8988T (cell line): ENCODE results near the gene TSACC.
"Not testable (repeated sequence)": the region's sequence is repeated elsewhere in the genome, so short reads cannot be mapped to it uniquely, and the experiment has no call there.

Experiments
- DNase-seq: peaks from one replicate; pipeline ENCODE4 v3.0.0; 2011

The TSACC gene

DNA sequence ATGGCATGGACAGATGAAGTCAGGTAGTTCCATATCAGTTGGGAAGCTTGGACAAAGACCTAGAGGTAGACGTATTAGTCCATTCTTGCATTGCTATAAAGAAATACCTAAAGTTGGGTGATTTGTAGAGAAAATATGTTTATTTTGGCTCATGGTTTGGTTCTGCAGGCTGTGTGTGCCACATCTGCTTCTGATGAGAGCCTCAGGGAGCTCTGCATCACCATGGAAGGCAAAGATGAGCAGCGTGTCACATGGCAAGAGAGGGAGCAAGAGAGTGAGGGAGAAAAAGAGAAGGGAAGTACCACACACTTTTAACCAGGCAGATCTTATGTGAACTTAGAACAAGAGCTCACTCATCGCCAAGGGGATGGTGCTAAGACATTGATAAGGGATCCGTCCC is 9.0 kb downstream of the TSACC start:
- DNase-seq: no peak

DNA sequence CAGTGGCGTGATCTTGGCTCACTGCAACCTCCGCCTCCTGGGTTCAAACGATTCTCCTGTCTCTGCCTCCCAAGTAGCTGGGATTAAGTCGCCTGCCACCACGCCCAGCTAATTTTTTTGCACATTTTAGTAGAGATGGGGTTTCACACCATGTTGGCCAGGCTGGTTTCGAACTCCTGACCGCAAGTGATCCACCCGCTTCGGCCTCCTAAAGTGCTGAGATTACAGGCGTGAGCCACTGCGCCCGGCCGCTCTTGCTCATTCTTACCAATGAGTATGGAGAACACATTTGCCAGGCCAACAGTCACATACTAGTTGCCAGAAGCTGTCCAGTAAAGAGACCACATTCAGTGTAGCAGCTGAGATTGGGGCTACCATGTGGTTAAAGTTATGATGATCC is 14.2 kb downstream of the TSACC start:
- not testable (repeated sequence) for DNase-seq

DNA sequence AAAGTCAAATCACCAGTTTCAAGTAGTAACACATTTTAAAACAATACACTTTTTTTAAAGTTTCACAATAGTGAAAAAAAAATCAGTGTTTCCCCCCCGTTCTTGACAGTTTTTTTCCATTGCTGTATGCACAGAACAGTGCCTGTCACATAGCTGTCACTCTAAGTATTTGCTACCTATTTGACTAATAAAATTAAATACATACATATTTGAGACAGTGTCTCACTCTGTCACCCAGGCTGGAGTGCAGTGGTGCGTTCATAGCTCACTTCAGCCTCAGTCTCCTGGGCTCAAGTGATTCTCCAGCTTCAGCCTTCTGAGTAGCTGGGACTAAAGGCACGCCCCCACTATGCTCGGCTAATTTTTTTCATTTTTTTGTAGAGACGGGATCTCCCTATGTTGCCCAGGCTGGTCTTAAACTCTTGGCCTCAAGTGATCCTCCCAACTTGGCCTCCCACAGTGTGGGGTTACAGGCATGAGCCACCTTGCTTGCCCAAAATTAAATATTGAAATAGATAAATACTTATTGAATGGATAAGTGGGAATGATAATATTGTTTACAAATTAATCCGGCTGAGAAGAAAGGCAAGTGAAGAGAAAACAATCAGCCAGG is 18.0 kb downstream of the TSACC start:
- DNase-seq: no peak

DNA sequence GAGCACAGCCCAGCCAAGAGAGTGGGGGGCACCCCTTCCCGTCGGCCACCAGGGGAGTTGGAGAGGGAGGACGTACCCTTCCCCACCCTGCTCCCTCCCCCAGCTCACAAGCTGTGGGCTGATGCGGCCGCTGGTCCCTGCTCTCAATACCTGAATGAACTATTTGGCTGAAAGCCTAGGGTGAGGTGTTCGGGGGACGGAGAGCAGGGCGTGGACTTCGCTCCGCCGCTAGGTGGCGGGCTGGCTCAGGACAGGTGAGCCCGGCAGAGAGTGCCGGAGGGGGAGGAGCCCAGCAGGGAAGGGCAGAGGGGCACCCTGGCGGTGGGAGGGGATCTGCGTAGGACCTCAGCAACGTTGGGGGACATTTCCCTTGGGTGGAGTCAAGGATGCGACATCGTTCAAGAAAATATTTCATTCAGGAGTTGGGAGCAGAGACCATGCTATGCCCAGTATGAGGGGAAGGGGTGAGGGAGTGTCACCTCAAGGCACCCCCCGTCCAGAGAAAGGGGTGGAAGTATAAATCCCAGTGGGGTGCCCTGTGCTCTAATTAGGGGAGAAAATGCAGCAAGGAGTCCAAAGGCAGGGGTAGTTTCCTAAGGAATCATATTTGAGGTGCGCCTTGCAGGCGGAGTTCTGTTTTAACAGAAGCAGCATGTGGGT is 18.7 kb downstream of the TSACC start:
- peak; percentile 82 for DNase-seq

DNA sequence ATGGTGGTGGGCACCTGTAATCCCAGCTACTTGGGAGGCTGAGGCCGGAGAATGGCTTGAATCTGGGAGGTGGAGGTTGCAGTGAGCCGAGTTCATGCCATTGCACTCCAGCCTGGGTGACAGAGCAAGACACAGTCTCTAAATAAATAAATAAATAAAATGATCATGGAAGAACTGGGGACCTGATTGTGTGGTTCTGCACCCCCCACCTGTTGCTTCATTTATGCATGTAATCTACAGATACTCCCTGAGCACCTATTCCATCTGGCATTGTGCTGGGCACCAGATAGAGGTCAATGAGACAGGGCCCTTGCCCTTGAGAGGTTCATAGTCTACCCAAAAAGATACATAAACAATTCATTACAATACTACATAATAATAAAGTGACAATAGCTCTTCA is 19.7 kb downstream of the TSACC start:
- DNase-seq: no peak

DNA sequence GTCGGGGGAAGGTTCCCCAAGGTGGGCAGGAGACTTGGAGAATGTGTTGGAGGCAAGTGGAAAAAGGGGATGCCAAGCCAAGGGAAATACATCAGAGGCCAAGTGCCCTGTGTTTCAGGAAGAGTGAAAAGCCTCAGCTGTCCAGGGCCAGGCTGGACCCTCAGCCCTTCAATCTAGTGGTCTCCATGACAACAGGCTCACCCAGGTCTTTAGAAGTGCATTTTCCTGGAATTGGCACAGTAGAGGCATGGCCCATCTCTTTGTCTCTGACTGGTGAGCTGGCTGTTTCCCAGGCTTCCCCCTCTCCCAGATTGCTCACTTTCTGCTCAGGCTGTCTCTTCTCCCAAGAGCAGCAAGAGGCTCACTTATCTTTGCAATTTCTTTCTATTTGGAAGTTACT is 20.3 kb downstream of the TSACC start:
- no peak for DNase-seq

DNA sequence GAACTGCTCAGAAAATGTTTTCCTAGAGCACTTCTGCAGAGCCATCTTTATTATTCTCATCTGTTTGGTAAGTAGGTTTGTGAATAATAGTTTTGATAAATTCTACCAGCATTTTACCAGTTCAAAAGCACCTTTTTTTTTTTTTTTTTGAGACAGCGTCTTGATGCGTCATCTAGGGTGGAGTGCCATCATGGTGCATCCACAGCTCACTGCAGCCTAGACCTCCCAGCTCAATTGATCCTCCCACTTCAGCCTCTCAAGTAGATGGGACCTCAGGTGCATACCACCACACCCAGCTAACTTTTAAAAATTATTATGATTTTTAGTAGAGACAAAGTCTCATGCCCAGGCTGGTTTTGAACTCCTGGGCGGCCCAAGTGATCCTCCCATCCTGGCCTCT is 20.9 kb downstream of the TSACC start:
- no peak for DNase-seq

DNA sequence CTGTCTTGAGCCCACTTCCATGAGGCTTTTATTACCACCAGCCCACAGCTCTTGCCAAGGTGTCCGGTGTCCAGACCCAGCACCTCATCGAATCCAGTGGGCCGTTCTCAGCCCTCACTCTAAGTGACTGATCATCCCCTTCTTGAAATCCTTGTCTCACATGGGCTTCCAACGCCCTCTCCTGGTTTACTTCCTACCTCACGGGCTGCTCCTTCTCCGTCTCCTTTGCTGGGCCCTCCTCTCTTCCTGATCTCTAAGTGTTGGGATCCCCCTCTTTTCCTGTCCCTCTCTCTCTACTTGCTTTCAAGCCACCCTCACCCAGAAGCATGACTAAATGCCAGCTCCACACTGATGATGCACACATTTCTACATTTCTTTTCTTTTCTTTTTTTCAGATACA is 21.6 kb downstream of the TSACC start:
- no peak for DNase-seq

DNA sequence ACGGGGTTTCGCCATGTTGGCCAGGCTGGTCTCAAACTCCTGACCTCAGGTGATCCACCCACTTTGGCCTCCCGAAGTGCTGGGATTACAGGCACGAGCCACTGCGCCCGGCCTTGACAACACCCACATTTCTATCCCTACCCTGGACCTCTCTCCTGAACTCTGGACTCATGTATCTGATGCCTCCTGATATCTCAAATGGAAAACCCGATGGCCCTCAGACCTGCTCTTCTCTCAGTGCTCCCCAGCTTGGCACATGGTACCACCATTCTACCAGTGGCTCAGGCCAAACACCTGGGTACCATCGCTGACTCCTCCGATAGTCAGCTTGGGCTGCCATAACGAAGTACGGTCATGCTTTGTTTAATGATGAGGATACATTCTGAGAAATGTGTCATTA is 22.2 kb downstream of the TSACC start:
- no peak for DNase-seq

DNA sequence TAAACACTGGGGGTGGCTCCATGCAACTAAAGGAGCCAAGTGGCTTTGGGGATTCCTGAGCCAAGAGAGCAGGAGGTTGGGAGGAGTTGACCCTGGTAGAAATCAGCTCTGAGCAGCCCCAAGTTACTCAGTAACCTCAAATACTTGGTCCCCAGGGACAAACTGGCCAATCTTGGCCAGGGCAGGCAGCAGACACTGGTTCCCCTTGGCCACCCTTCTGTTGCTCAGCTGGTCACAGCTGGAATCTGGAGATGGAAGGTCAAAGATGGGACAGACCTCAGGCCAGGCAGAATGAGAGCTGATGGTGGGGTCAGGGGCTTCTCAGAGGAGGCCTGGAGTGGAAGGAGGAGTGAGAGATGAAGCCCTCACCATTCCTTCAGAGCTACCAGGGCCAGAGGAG is 27.4 kb downstream of the TSACC start:
- DNase-seq: no peak

DNA sequence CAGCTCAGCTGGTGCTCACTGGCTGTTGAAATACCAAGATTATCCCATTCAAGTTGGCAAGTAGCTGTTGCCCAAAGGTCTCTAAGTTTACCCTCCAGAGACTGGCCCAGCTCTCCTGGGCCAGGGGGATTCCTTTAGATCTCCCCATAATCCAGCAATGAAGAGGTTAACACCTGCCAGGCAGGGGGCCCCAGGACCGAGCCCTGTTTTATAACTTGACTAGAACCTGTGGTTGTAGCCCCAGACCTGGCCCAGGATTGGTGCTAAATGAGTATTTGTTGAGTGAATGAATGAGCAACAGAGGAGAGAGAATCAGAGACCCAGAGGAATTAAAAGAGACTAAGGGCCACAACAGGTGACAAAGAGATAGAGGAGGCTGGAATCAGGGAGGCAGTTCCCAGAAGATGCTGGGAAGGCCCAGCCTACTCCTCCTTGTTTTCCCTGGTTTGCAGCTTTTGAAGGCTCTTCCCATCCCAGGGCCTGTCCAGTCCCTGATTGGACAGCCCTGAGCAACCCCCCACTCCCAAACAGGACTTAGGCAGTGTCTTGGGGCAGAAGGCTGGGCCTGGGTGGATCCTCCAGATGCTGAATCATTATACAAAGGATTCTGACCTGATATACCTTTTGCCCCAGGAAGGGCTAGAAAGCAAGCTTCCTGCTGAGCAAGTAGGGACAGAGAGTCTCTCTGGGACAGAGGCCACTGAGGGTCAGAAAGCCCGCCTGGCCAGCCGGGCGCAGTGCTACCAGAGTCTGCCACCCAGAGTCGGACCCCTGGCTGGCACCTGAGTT is 28.2 kb downstream of the TSACC start:
- no peak for DNase-seq

DNA sequence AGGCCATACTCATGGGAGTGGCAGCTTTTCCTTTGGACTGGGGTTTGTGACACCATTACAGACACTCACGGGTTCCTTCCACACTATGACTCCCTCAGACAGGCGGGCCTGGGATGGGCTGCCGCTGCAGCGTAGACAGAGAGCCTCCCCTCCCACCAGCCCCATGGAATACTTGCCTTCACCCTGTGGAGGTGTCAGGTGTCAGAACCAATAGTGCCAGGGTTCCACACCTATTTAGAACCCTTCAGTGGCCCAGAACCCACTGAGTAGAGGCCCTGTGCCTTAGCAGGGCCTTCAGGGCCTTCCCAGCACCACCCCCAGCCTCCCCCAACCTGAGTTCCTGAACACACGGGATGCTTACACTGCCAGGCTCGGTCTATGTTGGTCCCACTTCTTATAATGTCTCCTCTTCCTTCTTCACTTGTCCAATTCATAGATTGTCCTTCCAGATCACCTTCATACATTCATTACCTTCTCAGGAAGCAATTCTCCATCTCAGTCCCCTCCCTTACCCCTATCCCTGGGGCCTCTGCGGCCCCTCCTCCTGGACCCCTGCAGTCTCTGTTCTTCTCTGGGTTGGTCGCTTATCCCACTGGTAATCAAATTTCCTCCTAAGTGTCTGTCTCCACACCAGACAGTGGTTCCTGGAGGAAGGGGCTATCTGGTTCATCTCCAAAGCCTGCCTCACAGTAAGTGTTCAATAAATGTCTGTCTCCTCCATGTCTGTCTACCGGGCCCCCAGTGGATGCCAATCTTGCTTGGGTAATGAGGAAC is 29.2 kb downstream of the TSACC start:
- no peak for DNase-seq

DNA sequence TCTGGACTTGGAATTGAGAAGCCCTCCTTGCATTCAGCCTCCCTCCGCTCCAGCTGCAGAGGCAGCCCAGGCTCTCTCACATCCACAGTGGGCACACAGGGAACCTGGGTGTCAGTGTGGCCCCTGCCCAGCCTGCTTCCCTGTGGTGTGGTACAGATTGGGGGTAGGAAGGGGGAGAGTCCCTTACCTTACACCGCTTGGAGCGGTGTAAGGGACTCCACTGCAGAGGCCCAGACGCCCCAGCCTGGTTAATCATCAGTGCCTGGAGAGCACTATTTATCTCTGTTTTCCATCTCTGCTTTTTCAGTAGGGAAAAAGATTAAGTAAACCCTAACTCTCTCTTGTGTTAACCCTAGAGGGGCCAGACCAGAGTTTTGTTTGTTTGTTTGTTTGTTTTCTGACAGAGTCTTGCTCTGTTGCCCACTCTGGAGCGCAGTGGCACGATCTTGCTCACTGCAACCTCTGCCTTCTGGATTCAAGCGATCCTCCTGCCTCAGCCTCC is 29.9 kb downstream of the TSACC start:
- DNase-seq: no peak

DNA sequence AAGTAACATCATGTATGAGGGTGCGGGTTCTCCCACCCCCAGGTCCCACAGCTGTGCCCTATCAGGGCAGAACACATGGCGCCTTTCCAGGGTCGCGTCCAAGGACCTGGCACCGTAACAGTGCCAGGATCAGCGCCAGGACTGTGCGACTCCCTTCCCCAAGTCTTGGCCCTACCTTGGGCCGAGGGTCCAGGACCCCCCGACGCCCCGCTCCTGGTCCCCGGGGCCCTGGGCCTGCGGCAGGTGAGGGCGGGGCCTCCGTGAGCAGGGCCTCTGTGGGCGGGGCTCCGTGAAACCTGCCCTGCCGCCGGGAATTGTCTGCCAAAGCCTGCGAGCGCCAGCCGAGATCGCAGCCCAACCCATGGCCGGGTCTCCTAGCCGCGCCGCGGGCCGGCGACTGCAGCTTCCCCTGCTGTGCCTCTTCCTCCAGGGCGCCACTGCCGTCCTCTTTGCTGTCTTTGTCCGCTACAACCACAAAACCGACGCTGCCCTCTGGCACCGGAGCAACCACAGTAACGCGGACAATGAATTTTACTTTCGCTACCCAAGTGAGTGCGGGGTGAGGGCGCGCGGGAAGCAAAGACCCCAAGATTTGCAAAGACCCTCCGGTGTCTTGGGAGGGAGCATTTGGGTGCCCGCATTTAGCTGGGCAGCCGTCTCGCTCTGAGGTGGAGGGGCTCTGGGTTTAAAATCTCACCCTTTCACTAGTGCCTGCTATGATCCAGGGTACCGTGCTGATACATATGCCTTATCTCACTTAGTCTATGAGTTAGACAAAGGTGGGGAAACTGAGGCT is 30.8 kb downstream of the TSACC start, which contains the start of gene RHBG:
RHBG (plus strand) TSS at position 323 of the 796 bp plus-strand sequence; CDS start at position 362, 39 bp downstream.
- no peak for DNase-seq

DNA sequence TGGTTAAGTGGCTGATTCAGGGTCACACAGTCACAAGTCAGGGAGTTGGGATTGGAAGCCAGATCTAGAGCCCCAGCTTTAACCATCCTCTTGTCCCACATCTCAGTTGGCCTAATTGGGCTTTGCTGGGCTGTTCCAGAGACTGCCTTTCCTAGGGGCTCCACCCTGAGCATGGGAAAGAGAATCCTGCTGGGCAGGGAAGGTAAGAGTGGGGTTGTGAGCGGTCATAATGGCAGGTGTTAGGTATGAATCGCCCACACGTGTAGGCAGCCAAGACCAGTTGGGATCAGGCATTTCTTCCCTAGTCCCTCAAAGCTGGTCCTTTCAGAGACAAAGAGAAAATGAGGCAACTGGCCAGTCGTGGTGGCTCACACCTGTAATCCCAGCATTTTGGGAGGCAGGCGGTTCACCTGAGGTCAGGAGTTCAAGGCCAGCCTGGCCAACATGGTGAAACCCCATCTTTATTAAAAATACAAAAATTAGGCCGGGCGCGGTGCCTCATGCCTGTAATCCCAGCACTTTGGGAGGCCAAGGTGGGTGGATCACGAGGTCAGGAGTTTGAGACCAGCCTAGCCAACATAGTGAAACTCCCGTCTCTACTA is 31.5 kb downstream of the TSACC start:
- DNase-seq: not testable (repeated sequence)

DNA sequence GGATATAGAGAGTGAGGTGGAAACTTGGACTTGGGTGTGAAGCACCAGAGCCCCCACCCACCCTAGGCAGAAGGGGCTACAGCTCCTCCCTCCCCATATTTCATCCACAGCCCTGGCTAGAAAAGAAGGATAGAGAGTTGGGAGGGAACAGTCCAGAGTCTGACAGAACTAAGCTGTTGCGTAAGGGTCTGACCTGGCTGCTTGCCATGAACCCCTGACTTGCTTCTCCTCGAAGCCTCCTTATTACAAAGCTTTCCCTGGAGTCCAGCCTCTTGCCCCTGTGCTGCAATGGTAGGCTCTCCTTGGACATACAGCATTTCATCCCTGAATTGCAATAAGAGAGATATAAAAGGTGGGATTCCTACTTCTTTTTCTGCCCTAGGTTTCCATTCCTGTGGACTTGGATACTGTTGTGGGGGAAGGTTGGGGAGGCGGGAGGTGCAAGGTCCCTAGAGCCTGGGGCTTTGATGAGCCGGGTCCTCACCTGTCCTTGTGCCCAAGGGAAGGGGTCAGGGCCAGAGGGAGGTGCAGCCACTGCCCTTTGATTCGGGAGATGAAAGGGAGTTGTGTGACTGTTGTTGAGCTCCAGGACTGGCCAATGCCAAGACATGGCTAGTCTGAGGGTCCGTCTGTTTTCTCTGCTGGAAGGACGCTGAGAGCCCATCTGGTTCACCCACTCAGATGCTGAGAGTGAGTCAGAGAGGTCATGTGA is 33.4 kb downstream of the TSACC start:
- DNase-seq: no peak

DNA sequence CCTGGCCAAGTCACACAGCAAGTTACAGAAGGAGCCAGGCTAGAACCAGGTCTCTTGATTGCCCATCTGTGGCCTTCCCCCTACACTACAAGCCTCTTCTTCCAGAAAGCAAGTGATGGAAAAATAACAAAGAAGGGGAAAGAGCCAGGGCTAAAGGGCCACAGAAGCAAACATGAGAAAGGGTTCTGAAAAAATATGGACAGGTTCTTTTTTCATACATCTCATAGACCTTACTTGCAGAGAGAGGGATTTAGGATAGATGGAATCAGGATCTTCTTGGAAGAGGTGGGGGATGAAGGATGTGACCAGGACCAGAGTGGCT is 33.9 kb downstream of the TSACC start:
- no peak for DNase-seq

DNA sequence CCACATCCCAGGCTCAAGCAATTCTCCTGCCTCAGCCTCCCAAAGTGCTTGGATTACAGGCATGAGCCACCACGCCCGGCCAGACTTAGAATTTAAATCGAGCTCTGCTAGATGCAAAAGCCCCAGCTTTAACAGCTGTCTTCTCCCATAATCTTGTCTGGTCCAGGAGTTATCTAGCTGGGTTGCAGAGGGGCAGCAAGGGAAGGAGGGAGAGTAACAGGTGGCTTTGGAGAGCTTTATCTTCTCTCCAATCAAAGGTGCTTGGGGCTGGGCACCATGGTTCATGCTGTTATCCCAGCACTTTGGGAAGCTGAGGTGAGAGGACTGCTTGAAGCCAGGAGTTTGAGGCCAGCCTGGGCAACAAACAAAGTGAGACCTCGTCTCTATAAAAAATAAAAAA is 34.5 kb downstream of the TSACC start:
- no peak for DNase-seq

DNA sequence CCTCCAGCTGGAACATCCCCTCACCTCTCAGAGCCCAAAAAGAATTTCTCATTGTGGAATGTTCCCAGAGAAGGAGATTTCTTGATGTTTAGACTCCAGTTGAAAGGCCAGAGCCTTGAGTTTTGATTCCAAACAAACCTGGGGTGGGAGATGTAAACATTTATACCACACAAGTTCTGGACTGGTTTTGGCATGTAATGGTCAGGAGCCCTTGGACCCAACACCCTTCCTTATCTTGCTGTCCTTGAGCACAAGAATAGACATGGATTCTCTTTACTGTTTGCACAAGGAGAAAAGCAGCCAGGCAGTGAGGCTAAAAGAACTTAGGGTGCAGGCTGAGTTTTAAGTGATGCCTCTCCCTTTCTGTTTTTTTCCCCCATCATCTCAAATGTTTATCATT is 35.2 kb downstream of the TSACC start:
- DNase-seq: no peak

DNA sequence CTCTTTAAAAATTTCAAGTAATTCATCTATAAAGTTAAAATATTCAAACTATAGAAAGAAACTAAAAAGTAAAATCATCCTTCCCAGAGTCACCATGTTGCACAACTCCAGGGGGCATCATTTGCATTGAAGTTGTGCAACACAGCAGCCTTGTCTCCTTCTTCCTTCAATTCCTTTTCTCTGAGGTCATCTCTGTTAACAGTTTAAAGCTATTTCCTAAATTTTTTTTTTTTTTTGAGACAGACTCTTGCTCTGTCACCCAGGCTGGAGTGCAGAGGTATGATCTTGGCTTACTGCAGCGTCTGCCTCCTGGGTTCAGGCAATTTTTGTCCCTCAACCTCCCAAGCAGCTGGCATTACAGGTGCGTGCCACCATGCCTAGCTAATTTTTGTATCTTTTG is 37.8 kb downstream of the TSACC start:
- DNase-seq: no peak
